OCI-LY7 (cell line): Measurements from ENCODE around the gene NCOA3. TPM values are rescaled to one million over a fixed set of nuclear protein-coding genes. Genes with fewer than 3 reads are reported as not detected.

Source experiments
- BruUV-seq: library from RNA; stranded (reverse); fragments of 400-500 nt; replicated peaks from 2 replicates; lab custom pipeline; 2021; lab: Mats Ljungman, UMichigan
- CTCF ChIA-PET: fragments of 300-600 bp; sonication (Branson Sonifier 250); formaldehyde crosslinking; loops from one replicate; lab custom pipeline; 2022; ENCODE audit warnings: antibody characterized with exemption; ENCODE audit not compliant: unreplicated experiment; lab: Charles Lee
- POLR2A ChIA-PET: fragments of 300-600 bp; sonication (Branson Sonifier 250); formaldehyde crosslinking; loops from one replicate; lab custom pipeline; 2022; ENCODE audit warnings: antibody characterized with exemption; lab: Charles Lee
- DNase-seq: peaks from one replicate; pipeline ENCODE4 v3.0.0-alpha.2; 2015; ENCODE audit warnings: low spot score
- H2AFZ ChIP-seq: fragments of 200-600 bp; sonication (generic), shearing (Covaris generic); 2 replicates; pipeline ENCODE4 v1.6.1; 2014; ENCODE audit warnings: mild to moderate bottlenecking, antibody characterized with exemption, low read length, moderate library complexity
- H3K27ac ChIP-seq: fragments of 200-600 bp; sonication (generic); 2 replicates; pipeline ENCODE4 v1.5.1; 2014; ENCODE audit warnings: mixed run types, low read depth, mild to moderate bottlenecking, moderate library complexity, low read length, inconsistent platforms; ENCODE audit not compliant: poor library complexity, severe bottlenecking
- H3K36me3 ChIP-seq: fragments of 200-600 bp; sonication (generic); 2 replicates; pipeline ENCODE4 v1.6.1; 2014; ENCODE audit warnings: mild to moderate bottlenecking, antibody characterized with exemption, low read length, moderate library complexity, mixed read lengths; ENCODE audit not compliant: insufficient read depth
- H3K4me1 ChIP-seq: fragments of 200-600 bp; sonication (generic); 2 replicates; pipeline ENCODE4 v1.5.1; 2014; ENCODE audit warnings: mild to moderate bottlenecking, low read length; ENCODE audit not compliant: insufficient read depth, poor library complexity, severe bottlenecking
- H3K4me2 ChIP-seq: fragments of 200-600 bp; sonication (generic); 2 replicates; pipeline ENCODE4 v1.6.1; 2014; ENCODE audit warnings: mild to moderate bottlenecking, low read length
- H3K4me3 ChIP-seq: fragments of 200-600 bp; sonication (generic); 2 replicates; pipeline ENCODE4 v1.5.1; 2014; ENCODE audit warnings: mild to moderate bottlenecking, low read depth, low read length; ENCODE audit not compliant: poor library complexity, severe bottlenecking
- H3K79me2 ChIP-seq: fragments of 200-600 bp; sonication (generic); 2 replicates; pipeline ENCODE4 v1.6.1; 2016; ENCODE audit warnings: low read depth, mild to moderate bottlenecking, low read length, moderate library complexity, mixed read lengths; ENCODE audit not compliant: insufficient read depth
- H3K9me2 ChIP-seq: fragments of 200-600 bp; sonication (generic); 2 replicates; pipeline ENCODE4 v1.6.1; 2016; ENCODE audit warnings: mild to moderate bottlenecking, low read length, mixed read lengths; ENCODE audit not compliant: insufficient read depth
- H3K9me3 ChIP-seq: fragments of 200-600 bp; sonication (generic); 2 replicates; pipeline ENCODE4 v1.6.1; 2014; ENCODE audit warnings: mild to moderate bottlenecking, mixed run types, low read length, mixed read lengths
- H4K20me1 ChIP-seq: fragments of 200-600 bp; sonication (generic); 2 replicates; pipeline ENCODE4 v1.6.1; 2014; ENCODE audit warnings: mild to moderate bottlenecking, antibody characterized with exemption, low read length, moderate library complexity, mixed read lengths; ENCODE audit not compliant: insufficient read depth
- EZH2phosphoT487 ChIP-seq: fragments of 200-600 bp; sonication (generic); IDR thresholded peaks from 2 replicates; pipeline ENCODE4 v1.6.1; 2018; ENCODE audit warnings: low read depth, borderline replicate concordance, mild to moderate bottlenecking, mixed run types, antibody characterized with exemption, low read length, moderate library complexity, mixed read lengths
- intact Hi-C: fragments of 100-400 bp; cut with micrococcal nuclease; formaldehyde crosslinking; loops from one replicate; pipeline ENCODE4 v1.10.0; 2022; ENCODE audit not compliant: unreplicated experiment
- total RNA-seq, 2 experiments: library from RNA; depleted of rRNA in 1 of 2; stranded (reverse); fragments of >200 nt in 1 of 2; shearing (Covaris generic) in 1 of 2; gene quantifications; 2 replicates each; pipeline ENCODE4 v1.2.3, GENCODE V29; 2014 to 2022
- TF ChIP-seq, protein P1 (sequence below): fragments of 200-600 bp; sonication (generic); conservative IDR thresholded peaks from 2 replicates; pipeline ENCODE4 v1.5.1; 2014; ENCODE audit warnings: mild to moderate bottlenecking, antibody characterized with exemption, low read length, moderate library complexity, mixed read lengths

The NCOA3 gene
- total RNA-seq, 2 experiments from 2014 or later: 50.5 to 75.6 TPM

DNA sequence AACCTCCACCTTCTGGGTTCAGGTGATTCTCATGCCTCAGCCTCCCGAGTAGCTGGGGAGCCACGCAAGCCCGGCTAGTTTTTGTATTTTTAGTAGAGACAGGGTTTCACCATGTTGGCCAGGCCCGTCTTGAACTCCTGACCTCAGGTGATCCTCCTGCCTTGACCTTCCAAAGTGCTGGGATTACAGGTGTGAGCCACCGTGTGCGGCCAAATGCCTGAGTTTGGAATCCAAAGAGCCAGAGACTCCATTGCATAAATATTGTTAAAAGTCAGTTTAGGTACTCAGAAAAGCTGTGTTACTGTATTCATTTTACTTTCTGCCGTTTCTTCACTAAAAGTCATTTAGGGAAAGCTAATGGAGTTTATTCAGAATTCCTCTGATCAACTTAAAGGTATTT lies 146.3 kb downstream of the NCOA3 start:
- no peaks in the 10 kb centered on the region for H3K9me2 ChIP-seq
- BruUV-seq: no TSS peak
- H3K9me3 ChIP-seq: no peaks in the 10 kb centered on the region
- no peaks in the 10 kb centered on the region for H3K4me1 ChIP-seq
- H3K79me2 ChIP-seq: no peaks in the 10 kb centered on the region
- POLR2A ChIA-PET: no interaction called here
- H4K20me1 ChIP-seq: no peaks in the 10 kb centered on the region; the same call in 1 of the 2 replicates
- no peak overlapping the region for H3K4me2 ChIP-seq
- no peak overlapping the region for H3K27ac ChIP-seq
- H2AFZ ChIP-seq: no peak overlapping the region
- CTCF ChIA-PET: no interaction called here
- H3K4me3 ChIP-seq: no peak overlapping the region
- intact Hi-C loops: no loop called here
- no peak for TF ChIP-seq EZH2phosphoT487
- TF ChIP-seq, protein P1, sequence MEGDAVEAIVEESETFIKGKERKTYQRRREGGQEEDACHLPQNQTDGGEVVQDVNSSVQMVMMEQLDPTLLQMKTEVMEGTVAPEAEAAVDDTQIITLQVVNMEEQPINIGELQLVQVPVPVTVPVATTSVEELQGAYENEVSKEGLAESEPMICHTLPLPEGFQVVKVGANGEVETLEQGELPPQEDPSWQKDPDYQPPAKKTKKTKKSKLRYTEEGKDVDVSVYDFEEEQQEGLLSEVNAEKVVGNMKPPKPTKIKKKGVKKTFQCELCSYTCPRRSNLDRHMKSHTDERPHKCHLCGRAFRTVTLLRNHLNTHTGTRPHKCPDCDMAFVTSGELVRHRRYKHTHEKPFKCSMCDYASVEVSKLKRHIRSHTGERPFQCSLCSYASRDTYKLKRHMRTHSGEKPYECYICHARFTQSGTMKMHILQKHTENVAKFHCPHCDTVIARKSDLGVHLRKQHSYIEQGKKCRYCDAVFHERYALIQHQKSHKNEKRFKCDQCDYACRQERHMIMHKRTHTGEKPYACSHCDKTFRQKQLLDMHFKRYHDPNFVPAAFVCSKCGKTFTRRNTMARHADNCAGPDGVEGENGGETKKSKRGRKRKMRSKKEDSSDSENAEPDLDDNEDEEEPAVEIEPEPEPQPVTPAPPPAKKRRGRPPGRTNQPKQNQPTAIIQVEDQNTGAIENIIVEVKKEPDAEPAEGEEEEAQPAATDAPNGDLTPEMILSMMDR: no peak
- no peak for DNase-seq
- H3K36me3 ChIP-seq: peaks cover 96% of the 10 kb centered on the region

DNA sequence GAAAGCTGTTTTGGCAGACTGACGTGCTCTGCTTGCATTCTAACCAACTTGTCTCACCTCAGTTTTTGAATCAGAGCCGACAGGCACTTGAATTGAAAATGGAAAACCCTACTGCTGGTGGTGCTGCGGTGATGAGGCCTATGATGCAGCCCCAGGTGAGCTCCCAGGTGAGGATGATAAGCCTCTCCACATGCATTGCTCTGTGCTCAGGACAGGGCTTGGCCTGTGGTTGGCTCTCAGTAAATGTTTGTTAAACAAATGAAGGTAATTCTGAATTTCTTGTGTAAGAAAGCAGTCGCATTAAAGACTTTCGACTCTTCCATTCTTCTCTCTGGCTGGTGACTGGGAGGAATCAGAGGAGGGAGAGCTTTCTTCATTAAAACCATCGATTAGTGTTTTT lies 147.3 kb downstream of the NCOA3 start:
- no TSS peak for BruUV-seq
- POLR2A ChIA-PET: interaction anchor here (0.6 to 1.2 kb wide), 3 partner anchors 8 to 379 kb away, joined by 3 to 5 read pairs (median 3); no protein-coding TSS in a partner anchor
- CTCF ChIA-PET: no interaction called here

DNA sequence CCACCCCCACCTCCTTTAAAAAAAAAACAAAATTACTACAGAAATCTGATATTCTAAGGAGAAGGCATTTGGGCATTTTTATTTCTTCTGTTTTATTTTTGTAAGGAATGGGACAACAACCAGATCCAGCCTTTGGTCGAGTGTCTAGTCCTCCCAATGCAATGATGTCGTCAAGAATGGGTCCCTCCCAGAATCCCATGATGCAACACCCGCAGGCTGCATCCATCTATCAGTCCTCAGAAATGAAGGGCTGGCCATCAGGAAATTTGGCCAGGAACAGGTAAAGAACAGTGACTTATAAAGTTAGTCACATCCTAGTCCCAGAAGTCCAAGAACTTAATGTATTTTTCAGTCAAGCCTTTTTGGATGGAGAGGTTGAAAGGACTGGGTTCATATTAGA lies 150.6 kb downstream of the NCOA3 start:
- Histone ChIP-seq H3K9me3 (no peaks in the 10 kb centered on the region), H3K27ac (no peak overlapping the region), H2AFZ (no peak overlapping the region), H3K4me1 (no peaks in the 10 kb centered on the region), H3K9me2 (no peaks in the 10 kb centered on the region), H3K79me2 (no peaks in the 10 kb centered on the region), H4K20me1 (no peaks in the 10 kb centered on the region; the same call in 1 of the 2 replicates), H3K36me3 (peaks cover 94% of the 10 kb centered on the region), H3K4me2 (no peak overlapping the region), H3K4me3 (no peak overlapping the region)
- DNase-seq: no peak
- ChIA-PET POLR2A (no interaction called here), CTCF (no interaction called here)
- TF ChIP-seq, protein P1: no peak
- no peak for TF ChIP-seq EZH2phosphoT487
- no TSS peak for BruUV-seq
- intact Hi-C loops: no loop called here

More for the DNA sequence above, 147.3 kb downstream of the NCOA3 start:
- no peaks in the 10 kb centered on the region; the same call in 1 of the 2 replicates for H4K20me1 ChIP-seq
- DNase-seq: no peak
- H3K4me1 ChIP-seq: no peaks in the 10 kb centered on the region
- no peak overlapping the region for H3K4me2 ChIP-seq
- no peaks in the 10 kb centered on the region for H3K79me2 ChIP-seq
- no peaks in the 10 kb centered on the region for H3K9me2 ChIP-seq
- H3K9me3 ChIP-seq: no peaks in the 10 kb centered on the region
- no peak for TF ChIP-seq EZH2phosphoT487
- TF ChIP-seq, protein P1: no peak
- no peak overlapping the region for H3K4me3 ChIP-seq
- no peak overlapping the region for H2AFZ ChIP-seq
- peaks cover 96% of the 10 kb centered on the region for H3K36me3 ChIP-seq
- H3K27ac ChIP-seq: no peak overlapping the region
- intact Hi-C loops: no loop called here
